Measurements from ENCODE around the gene CYFIP2.

CYFIP2 gene

DNA sequence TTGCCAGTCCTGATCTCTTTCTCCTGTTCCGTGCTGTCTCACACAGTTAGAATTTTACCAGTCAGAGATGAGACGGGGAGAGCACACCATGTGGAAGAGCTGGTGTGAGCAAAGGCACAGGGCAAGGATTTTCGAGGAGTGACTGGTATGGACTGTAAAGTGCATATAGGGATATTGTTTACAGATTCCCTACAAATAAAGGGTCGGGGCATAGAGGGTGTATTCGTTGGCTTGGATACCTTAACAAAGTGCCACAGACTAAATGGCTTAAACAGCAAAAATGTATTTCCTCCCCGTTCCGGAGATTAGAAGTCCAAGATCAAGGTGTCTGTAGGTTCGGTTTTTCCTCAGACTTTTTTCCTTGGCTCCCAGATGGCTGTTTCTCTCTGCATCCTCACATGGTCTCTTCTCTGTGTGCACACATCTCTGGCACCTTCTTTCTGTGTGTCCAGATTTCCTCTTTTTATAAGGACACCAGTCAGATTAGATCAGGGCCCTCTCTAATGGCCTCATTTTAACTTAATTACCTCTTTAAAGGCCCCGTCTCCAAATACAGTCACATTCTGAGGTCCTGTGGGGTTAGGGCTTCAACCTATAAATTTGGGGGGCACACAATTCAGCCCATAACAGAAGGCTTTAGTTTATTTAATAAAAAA, 23.4 kb downstream of the CYFIP2 start:
- DNase-seq: no peak

GRCh38 chr5:157290156-157290980, 24.4 kb downstream of the CYFIP2 start:
- no peak for DNase-seq

GRCh38 chr5:157290981-157291711, 25.2 kb downstream of the CYFIP2 start:
- DNase-seq: no peak

GRCh38 chr5:157292599-157292998, 26.7 kb downstream of the CYFIP2 start:
- no peak for DNase-seq

GRCh38 chr5:157294407-157295091, 28.6 kb downstream of the CYFIP2 start:
- no peak for DNase-seq

- DNase-seq: no peak
These were observed 29.3 kb downstream of the CYFIP2 start for GRCh38 chr5:157295247-157295646.

DNA sequence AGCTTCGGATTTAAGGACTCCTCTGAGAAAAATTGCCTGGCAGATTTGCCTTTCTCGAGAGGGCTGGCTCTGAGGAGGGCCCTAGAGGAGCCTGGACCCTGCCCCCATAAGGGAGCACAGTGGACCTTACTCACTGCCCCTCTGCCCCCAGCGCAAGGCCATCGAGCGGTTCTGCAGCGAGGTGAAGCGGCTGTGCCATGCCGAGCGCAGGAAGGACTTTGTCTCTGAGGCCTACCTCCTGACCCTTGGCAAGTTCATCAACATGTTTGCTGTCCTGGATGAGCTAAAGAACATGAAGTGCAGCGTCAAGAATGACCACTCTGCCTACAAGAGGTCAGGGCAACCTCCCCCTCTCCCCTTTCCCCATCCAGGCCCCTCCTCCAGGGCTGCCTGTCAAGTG, 34.6 kb downstream of the CYFIP2 start:
- no peak for DNase-seq

DNA sequence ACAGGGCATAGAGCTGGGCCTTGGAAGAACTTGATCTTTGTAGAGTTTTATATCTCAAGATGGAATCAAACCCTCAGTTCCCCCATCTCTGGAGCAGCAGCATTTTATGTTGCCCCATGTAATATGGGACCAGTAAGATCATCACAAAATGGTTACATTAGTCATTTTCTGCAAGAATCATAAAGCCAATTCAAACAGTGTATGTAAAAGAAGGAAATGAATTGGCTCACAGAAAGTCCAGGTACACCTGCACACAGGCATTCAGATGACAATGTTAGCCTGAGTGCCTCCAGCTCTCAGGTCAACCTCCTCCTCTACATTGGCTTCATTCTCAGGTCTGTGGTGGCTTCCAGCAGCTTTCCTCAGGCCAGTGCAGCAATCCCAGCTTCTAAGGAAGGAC, 35.1 kb downstream of the CYFIP2 start:
- no peak for DNase-seq

- no peak for DNase-seq
These were observed 37.1 kb downstream of the CYFIP2 start for GRCh38 chr5:157303023-157303422.

DNA sequence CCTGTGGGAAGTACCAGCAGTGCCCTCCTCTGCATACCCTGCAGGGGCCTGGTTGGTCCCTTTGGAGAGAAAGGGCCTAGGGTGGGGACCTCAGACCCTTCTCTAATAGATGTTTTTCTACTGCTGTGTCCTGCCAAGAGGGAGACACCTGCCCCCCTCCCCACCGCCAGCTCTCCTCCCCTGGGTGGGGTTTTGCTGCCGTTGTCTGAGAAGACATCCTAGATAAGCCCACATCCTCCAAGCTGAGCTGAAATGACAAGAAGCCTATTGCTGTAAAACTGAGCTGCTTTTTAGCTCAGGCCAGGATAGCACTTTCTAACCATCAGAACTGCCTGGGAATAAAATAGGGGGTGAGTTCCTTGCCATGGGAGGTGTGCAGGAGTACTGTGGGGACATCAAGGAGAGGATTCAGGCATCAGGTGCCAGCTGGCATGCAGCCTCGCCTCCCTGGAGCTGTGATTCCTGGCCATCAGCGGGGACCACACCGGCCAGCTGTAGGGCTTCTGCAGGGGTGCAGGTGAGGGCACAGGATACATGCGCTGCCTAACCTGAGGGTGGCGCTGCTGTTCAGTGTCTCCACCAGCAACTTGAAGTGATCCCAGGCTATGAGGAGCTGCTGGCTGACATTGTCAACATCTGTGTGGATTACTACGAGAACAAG, 37.9 kb downstream of the CYFIP2 start:
- DNase-seq: no peak

DNA sequence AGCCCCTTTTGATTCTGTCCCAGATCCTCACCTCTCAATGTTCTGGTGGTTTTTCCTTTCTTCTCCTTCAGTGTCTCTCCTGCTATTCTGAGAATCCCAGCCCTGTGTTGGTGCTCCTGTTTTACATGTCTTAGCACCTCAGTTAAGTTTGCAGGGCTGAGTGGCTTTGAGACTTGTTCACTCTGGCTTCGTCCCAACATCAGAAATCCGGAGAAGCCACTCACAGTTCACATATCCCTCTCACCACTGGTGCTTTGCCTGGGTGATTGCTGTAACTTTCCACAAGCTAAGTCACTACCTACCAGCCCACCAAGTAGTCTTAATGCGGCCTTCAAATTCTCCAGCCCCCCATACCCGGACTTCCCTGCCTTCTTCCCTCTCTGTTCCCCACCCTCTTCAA, 40.2 kb downstream of the CYFIP2 start:
- no peak for DNase-seq

DNA sequence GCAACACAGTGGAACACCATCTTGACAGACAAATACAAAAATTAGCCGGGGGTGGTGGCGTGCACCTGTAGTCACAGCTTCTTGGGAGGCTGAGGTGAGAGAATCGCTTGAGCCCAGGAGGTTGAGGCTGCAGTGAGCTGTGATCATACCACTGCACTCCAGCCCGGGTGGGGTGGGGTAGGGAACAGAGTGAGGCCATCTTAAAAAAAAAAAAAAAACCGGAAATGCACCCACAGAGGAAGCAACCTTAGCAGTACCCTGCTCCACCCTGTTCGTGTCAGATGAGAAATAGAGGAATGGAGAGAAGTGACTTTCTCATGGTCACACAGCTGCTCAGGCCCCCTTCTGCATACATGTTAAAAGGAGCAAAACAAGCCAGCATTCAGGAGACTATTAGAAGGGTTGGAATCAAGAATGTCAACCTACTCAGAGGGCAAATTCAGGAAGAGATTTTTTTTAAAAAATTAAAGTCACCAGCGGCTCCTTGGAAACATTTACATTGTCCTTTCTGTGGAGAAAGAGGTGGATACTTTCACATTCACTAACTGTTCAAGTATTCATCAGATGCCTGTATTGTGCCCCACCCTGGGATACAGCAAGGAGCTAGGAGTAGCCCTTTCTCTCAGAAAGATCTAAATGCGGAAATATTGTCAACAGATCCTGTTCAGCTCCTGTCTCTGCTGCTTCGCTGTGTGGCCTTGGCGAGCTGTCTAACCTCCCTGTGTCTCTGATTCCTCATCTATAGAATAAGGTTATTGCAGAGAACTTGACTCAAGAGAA, 41.0 kb downstream of the CYFIP2 start:
- DNase-seq: no peak

DNA sequence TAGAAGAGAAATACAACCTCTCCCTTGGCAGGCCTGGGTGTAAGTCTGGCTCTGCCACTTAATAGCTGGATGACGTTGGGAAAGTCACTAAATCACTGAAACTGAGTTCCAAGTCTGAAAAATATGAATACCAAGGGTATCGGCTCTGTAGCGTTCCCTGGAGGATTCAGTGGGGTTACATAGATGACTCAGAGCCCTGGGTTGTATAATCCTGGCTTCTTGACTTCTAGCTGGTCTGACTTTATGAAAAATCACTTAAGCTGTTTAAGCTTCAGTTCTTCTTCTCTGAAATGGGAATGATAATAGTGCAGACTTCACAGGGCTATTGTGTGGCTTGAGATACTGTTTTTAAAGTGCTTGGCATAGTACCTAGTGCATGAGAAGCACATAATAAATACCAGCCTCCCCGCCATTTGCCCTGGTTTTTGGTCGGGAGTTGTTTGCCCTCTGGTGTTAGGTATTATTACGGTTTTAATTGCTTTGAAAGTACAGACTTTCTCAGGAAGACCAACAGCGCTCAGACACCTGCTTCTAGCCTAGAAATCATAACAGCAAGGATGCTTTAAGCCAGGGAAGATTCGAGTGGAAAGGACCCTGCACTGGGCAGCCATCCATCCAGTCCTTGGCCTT, 43.0 kb downstream of the CYFIP2 start:
- no peak for DNase-seq

DNA sequence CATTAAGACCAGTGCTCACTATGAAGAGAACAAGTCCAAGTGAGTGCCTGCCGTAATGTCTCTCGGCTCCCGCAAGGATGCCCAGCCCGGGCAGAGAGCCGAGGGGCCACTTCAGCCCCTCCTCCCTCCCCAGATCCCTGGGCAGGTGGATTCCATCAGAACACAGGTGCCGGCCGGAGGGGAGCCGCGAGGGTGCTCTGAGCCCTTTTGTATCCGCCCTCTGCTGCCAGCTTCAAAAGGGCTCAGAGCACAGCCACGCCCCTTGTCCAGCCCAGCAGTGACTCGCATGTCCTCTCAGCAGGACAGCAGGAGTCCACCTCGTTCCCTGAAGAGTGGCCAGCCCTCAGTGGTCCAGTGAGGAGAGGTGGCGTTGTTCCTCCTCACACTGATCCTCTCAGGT, 43.9 kb downstream of the CYFIP2 start:
- DNase-seq: no peak

DNA sequence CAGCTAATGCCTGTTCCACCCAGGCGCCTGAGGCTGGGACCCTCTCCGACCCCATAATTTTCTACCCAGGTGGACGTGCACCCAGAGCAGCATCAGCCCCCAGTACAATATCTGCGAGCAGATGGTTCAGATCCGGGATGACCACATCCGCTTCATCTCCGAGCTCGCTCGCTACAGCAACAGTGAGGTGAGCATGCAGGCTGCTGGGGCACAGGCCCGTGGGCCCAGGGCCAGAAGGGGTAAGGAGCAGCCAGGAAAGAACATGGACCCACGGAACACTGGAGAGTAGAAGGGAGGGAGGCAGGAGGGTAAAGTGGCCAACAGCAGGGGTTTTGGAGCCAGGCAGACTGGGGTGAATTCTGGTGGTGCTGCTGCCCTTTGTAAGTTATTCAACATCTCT, 45.7 kb downstream of the CYFIP2 start:
- no peak for DNase-seq

GRCh38 chr5:157312492-157312891, 46.6 kb downstream of the CYFIP2 start:
- DNase-seq: peak; percentile 28

GRCh38 chr5:157322581-157322980, 56.7 kb downstream of the CYFIP2 start:
- no peak for DNase-seq

- DNase-seq: no peak
These were observed 57.3 kb downstream of the CYFIP2 start for GRCh38 chr5:157323107-157323706.

- DNase-seq: no peak
These were observed 58.3 kb downstream of the CYFIP2 start for GRCh38 chr5:157324237-157324636.

GRCh38 chr5:157326440-157327005, 60.6 kb downstream of the CYFIP2 start:
- no peak for DNase-seq

GRCh38 chr5:157327771-157328170, 61.8 kb downstream of the CYFIP2 start:
- no peak for DNase-seq
